K562 (cell line): ENCODE measurements around the gene MFSD6. TPM values are rescaled to one million over a fixed set of nuclear protein-coding genes. Genes with fewer than 3 reads are reported as not detected.
A peak's percentile ranks its signal among the peaks of the same experiment; 100 is the strongest.

Source experiments
- ARID1B ChIP-seq: fragments of 450-650 bp; IDR thresholded peaks from 2 replicates; pipeline ENCODE4 v1.6.1; 2016; ENCODE audit warnings: antibody characterized with exemption, mild to moderate bottlenecking, inconsistent platforms
- BCL6 ChIP-seq: fragments of 250-450 bp; sonication (Bioruptor Pico); IDR thresholded peaks from 2 replicates; pipeline ENCODE4 v1.4.0; 2020
- CREBBP ChIP-seq: IDR thresholded peaks from one replicate; pipeline ENCODE4 v1.6.1; 2012; ENCODE audit warnings: low read depth, mild to moderate bottlenecking, control low read depth, inconsistent platforms, low read length
- CREM ChIP-seq: IDR thresholded peaks from 2 replicates; pipeline ENCODE4 v1.6.1; 2014; ENCODE audit warnings: antibody characterized with exemption, low read depth
- CTBP1 ChIP-seq: fragments of 450-650 bp; IDR thresholded peaks from 2 replicates; pipeline ENCODE4 v1.6.1; 2016; ENCODE audit warnings: borderline replicate concordance
- HDAC1 ChIP-seq, 2 experiments: fragments of 450-650 bp; IDR thresholded peaks; 2 replicates each; pipeline ENCODE4 v1.6.1; 2016 to 2017; ENCODE audit warnings: inconsistent platforms in 1 of 2, mild to moderate bottlenecking in 1 of 2, moderate library complexity in 1 of 2
- HDAC6 ChIP-seq: IDR thresholded peaks from 2 replicates; pipeline ENCODE4 v1.6.1; 2012; ENCODE audit warnings: low read depth, mild to moderate bottlenecking, control low read depth, inconsistent platforms, low read length, moderate library complexity
- HMGN3 ChIP-seq: IDR thresholded peaks from 2 replicates; pipeline ENCODE4 v1.6.1; 2011; ENCODE audit warnings: borderline replicate concordance, low read depth, mild to moderate bottlenecking, mixed read lengths, low read length; ENCODE audit not compliant: insufficient read length; ENCODE audit errors: extremely low read depth
- KAT8 ChIP-seq: fragments of 450-650 bp; IDR thresholded peaks from 2 replicates; pipeline ENCODE4 v1.6.1; 2016; ENCODE audit warnings: low read depth, mild to moderate bottlenecking
- KLF16 ChIP-seq: IDR thresholded peaks from 2 replicates; pipeline ENCODE4 v1.6.1; 2016; ENCODE audit warnings: antibody characterized with exemption
- MYC ChIP-seq, 2 experiments: fragments of 250-450 bp in 1 of 2; sonication (Bioruptor Pico) in 1 of 2; IDR thresholded peaks; 2 replicates each; pipeline versions ENCODE4 v1.5.1 to v1.6.1; 2012 to 2021; ENCODE audit warnings: low read depth in 2 of 2, borderline replicate concordance in 1 of 2, improper control_type of control experiment in 1 of 2, low read length in 1 of 2, mild to moderate bottlenecking in 1 of 2, moderate library complexity in 1 of 2
- NFIC ChIP-seq: fragments of 450-650 bp; IDR thresholded peaks from 2 replicates; pipeline ENCODE4 v1.6.1; 2017; ENCODE audit warnings: mild to moderate bottlenecking, inconsistent platforms
- NONO ChIP-seq, 2 experiments: fragments of 200-400 bp in 1 of 2; fragments of 450-650 bp in 1 of 2; formaldehyde crosslinking in 1 of 2; IDR thresholded peaks; 2 replicates each; pipeline ENCODE4 v1.6.1; 2017; ENCODE audit warnings: low read depth in 2 of 2, mild to moderate bottlenecking in 2 of 2, moderate library complexity in 2 of 2, low read length in 1 of 2
- SMAD1 ChIP-seq: fragments of 150-350 bp; IDR thresholded peaks from 2 replicates; pipeline ENCODE4 v1.6.1; 2014; ENCODE audit warnings: low read length, low read depth; ENCODE audit not compliant: partially characterized antibody
- SMARCB1 ChIP-seq: IDR thresholded peaks from 2 replicates; pipeline ENCODE4 v1.6.1; 2011; ENCODE audit warnings: improper control_type of control experiment, low read depth; ENCODE audit not compliant: insufficient read length
- SMARCE1 ChIP-seq: fragments of 450-650 bp; IDR thresholded peaks from 2 replicates; pipeline ENCODE4 v1.7.1; 2016; ENCODE audit warnings: mild to moderate bottlenecking
- TCF7L2 ChIP-seq: fragments of 150-350 bp; IDR thresholded peaks from 2 replicates; pipeline ENCODE4 v1.6.1; 2016; ENCODE audit warnings: low read depth, mild to moderate bottlenecking, low read length, moderate library complexity
- ZKSCAN8 ChIP-seq: fragments of 200-800 bp; sonication (Bioruptor generic); IDR thresholded peaks from 2 replicates; pipeline ENCODE4 v1.6.1; 2016; ENCODE audit warnings: missing genetic modification characterization, missing compliant biosample characterization
- ZNF561 ChIP-seq: fragments of 450-650 bp; formaldehyde crosslinking; conservative IDR thresholded peaks from 2 replicates; pipeline ENCODE4 v1.4.0; 2020; ENCODE audit warnings: mild to moderate bottlenecking, moderate library complexity
- polyA plus RNA-seq, 8 experiments: library from polyadenylated mRNA; depleted of rRNA in 4 of 8; stranded (reverse) in 5 of 8; unstranded in 3 of 8; fragments of >200 nt; fragmentation: Nextera tagmentation in 2 of 8; fragmentation: Illumina TruSeq in 1 of 8; extraction: Ambion mirVana in 2 of 8; extraction: Trizol in 1 of 8; gene quantifications; 2 replicates each; pipeline versions ENCODE4 v1.2.1 to v1.2.3, GENCODE V29; 2011 to 2014; ENCODE audit warnings: inconsistent platforms in 1 of 8, missing spikeins in 1 of 8
- total RNA-seq, 7 experiments: library from RNA; depleted of rRNA in 6 of 7; stranded (reverse); fragments of >200 nt in 6 of 7; fragmentation: Illumina TruSeq in 2 of 7; extraction: Trizol in 2 of 7; gene quantifications; 2 replicates each; pipeline versions ENCODE4 v1.2.1 to v1.2.3, GENCODE V29; 2011 to 2021; ENCODE audit warnings: low replicate concordance in 1 of 7
- TF ChIP-seq, protein P1 (sequence below), 2 experiments: fragments of 150-350 bp in 1 of 2; IDR thresholded peaks; 2 replicates each; pipeline ENCODE4 v1.6.1; 2012 to 2016; ENCODE audit warnings: low read depth in 2 of 2, low read length in 2 of 2, mild to moderate bottlenecking in 1 of 2, moderate library complexity in 1 of 2
- TF ChIP-seq, protein P2 (sequence below): fragments of 250-450 bp; sonication (Bioruptor Pico); IDR thresholded peaks from 2 replicates; pipeline ENCODE4 v1.4.0; 2020; ENCODE audit warnings: mild to moderate bottlenecking, moderate library complexity, borderline replicate concordance
- TF ChIP-seq, protein P3 (sequence below): fragments of 250-450 bp; sonication (Bioruptor Pico); IDR thresholded peaks from 2 replicates; pipeline ENCODE4 v1.8.0; 2022; ENCODE audit warnings: moderate library complexity, mild to moderate bottlenecking, inconsistent platforms

Gene MFSD6
- total and polyA plus RNA-seq, 9 of the 15 experiments (the other 6 are each of a cell fraction or from before 2014, with no cell fraction given), result 1.1 to 7.9 (median 4.4) TPM

DNA sequence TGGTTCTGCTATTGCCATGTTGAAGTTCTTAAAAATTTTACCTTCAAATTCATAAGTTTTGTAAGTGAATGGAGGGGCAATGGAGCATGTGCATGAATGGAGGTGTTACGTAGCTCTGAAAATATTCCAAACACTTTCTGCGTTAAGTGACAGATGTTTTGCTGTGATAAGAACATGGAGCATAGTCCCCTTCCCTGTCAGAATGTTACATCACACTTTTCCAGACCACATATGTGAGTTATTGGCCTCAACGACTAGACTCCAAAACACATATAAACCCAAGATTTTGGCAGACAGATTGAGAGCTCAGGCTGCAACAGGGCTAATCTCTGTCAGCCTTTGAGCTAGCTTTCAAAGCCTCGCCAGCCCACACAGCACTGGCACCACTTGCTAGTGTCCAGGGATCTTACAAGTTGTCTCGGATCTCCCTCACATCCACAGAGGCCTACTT is 27.2 kb upstream of the MFSD6 start (continued):
- TF ChIP-seq SMARCB1 (no peak), NFIC (peak; percentile 59), HDAC1 (IDR thresholded peaks at IDR 0.05) (peak in 1 of 2 experiments; percentile 84; a peak in 2 of 4 replicates), CREBBP (no peak), TCF7L2 (no peak), SMARCE1 (peak; percentile 92), KLF16 (no peak), ARID1B (peak; percentile 96), HMGN3 (peak; percentile 32), NONO (IDR thresholded peaks at IDR 0.05; ENCODE audit: low read depth in 2 of 2, low read length in 1 of 2) (no peak), CTBP1 (peak; percentile 56; the same call in 1 of the 2 replicates), ZKSCAN8 (CRISPR knock-in tag) (no peak), SMAD1 (peak; percentile 76), ZNF561 (CRISPR knock-in tag) (no peak), HDAC6 (no peak), CREM (peak; percentile 84), KAT8 (no peak), BCL6 (CRISPR knock-in tag) (no peak), MYC (IDR thresholded peaks at IDR 0.05; ENCODE audit: low read depth, low read length) (peak; percentile 57), MYC (CRISPR knock-in tag; IDR thresholded peaks at IDR 0.05; ENCODE audit: borderline replicate concordance, low read depth) (no peak)
- TF ChIP-seq, protein P1, sequence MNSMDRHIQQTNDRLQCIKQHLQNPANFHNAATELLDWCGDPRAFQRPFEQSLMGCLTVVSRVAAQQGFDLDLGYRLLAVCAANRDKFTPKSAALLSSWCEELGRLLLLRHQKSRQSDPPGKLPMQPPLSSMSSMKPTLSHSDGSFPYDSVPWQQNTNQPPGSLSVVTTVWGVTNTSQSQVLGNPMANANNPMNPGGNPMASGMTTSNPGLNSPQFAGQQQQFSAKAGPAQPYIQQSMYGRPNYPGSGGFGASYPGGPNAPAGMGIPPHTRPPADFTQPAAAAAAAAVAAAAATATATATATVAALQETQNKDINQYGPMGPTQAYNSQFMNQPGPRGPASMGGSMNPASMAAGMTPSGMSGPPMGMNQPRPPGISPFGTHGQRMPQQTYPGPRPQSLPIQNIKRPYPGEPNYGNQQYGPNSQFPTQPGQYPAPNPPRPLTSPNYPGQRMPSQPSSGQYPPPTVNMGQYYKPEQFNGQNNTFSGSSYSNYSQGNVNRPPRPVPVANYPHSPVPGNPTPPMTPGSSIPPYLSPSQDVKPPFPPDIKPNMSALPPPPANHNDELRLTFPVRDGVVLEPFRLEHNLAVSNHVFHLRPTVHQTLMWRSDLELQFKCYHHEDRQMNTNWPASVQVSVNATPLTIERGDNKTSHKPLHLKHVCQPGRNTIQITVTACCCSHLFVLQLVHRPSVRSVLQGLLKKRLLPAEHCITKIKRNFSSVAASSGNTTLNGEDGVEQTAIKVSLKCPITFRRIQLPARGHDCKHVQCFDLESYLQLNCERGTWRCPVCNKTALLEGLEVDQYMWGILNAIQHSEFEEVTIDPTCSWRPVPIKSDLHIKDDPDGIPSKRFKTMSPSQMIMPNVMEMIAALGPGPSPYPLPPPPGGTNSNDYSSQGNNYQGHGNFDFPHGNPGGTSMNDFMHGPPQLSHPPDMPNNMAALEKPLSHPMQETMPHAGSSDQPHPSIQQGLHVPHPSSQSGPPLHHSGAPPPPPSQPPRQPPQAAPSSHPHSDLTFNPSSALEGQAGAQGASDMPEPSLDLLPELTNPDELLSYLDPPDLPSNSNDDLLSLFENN (IDR thresholded peaks at IDR 0.05; ENCODE audit: low read depth in 2 of 2, low read length in 2 of 2), result no peak
- TF ChIP-seq, protein P2, sequence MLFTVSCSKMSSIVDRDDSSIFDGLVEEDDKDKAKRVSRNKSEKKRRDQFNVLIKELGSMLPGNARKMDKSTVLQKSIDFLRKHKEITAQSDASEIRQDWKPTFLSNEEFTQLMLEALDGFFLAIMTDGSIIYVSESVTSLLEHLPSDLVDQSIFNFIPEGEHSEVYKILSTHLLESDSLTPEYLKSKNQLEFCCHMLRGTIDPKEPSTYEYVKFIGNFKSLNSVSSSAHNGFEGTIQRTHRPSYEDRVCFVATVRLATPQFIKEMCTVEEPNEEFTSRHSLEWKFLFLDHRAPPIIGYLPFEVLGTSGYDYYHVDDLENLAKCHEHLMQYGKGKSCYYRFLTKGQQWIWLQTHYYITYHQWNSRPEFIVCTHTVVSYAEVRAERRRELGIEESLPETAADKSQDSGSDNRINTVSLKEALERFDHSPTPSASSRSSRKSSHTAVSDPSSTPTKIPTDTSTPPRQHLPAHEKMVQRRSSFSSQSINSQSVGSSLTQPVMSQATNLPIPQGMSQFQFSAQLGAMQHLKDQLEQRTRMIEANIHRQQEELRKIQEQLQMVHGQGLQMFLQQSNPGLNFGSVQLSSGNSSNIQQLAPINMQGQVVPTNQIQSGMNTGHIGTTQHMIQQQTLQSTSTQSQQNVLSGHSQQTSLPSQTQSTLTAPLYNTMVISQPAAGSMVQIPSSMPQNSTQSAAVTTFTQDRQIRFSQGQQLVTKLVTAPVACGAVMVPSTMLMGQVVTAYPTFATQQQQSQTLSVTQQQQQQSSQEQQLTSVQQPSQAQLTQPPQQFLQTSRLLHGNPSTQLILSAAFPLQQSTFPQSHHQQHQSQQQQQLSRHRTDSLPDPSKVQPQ (CRISPR knock-in tag), result no peak
- TF ChIP-seq, protein P3, sequence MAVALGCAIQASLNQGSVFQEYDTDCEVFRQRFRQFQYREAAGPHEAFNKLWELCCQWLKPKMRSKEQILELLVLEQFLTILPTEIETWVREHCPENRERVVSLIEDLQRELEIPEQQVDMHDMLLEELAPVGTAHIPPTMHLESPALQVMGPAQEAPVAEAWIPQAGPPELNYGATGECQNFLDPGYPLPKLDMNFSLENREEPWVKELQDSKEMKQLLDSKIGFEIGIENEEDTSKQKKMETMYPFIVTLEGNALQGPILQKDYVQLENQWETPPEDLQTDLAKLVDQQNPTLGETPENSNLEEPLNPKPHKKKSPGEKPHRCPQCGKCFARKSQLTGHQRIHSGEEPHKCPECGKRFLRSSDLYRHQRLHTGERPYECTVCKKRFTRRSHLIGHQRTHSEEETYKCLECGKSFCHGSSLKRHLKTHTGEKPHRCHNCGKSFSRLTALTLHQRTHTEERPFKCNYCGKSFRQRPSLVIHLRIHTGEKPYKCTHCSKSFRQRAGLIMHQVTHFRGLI, result no peak
